Stimulated activated CD8-positive, alpha-beta memory T cell treated with anti-CD3 and anti-CD28 coated beads, Interleukin-15, amount 100 ng/mL, for 1 hour (primary cell): ENCODE results near the gene LRRC3C.

ENCODE experiments used
- DNase-seq: peaks from one replicate; pipeline ENCODE4 v3.0.0-alpha.2; 2020; ENCODE audit warnings: low read depth

LRRC3C gene

DNA sequence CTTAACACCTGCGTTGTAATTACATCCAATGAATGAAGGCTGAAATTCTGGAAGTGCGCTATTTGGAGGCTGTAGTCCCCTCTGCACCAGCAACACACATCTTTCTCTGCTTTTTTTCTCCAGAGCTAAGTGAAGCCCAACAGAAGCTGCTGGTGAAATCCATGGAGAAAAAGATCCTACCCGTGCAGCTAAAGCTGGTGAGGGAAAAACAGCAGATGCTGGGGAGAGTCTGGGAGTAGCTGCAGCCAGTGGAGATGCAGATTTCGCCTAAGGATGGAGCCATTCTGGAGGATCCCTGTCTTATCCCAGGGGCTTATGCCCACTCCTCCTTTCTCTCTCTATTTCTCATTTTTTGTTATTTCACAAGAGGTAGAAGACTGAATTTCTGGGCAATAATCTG, 48.3 kb downstream of the LRRC3C start:
- no peak for DNase-seq

DNA sequence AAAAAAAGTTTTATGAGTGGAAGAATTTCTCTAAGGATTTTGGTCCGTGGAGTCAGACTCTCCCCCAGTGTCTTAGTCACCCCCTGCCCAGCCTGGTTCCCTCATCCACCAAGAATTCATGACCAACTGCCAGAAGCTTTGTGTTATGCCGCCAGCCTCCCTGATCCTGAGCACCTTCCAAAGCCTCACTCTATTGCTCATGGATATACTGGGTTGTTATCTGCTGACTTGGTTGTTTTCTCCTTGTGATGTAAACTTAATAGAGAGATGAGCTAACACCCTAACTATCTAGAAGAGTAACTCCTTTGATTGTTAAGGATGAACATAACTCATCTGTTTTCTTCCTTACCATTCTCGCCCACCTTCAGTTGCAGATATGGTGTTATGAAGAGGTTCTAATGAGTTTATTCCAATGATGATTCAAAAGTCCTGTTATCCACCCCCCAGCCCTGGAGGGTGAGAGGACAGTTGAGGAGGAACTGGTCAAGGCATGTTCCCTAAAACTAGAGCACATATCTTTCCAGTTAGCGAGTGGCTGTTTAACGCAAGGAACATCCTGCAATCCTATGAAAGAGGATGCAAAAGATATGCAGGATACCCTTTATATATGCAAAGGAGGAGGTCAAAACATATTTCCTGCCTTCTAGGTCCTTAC, 51.6 kb downstream of the LRRC3C start:
- DNase-seq, result no peak

DNA sequence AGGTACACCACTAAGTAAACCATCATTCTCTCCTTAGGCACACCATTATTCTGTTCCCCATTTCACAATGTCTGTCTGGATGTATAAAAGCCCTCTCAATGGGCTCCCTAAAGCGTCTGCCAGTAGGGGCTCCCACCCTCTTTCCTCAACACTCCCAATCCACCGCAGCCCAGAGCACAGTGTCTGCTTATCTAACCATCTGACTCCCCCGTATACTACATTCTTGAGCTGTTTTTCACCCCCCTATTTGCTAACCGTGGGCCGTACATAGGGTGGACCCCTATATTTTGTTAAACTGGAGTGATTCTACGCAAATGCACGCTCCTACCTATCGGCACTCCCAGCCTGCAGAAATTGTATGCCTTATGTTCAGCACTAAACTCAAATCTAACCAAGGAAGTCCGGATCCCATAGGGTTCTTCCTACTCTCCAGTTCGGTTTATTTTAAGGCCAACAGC, 52.4 kb downstream of the LRRC3C start:
- no peak for DNase-seq

DNA sequence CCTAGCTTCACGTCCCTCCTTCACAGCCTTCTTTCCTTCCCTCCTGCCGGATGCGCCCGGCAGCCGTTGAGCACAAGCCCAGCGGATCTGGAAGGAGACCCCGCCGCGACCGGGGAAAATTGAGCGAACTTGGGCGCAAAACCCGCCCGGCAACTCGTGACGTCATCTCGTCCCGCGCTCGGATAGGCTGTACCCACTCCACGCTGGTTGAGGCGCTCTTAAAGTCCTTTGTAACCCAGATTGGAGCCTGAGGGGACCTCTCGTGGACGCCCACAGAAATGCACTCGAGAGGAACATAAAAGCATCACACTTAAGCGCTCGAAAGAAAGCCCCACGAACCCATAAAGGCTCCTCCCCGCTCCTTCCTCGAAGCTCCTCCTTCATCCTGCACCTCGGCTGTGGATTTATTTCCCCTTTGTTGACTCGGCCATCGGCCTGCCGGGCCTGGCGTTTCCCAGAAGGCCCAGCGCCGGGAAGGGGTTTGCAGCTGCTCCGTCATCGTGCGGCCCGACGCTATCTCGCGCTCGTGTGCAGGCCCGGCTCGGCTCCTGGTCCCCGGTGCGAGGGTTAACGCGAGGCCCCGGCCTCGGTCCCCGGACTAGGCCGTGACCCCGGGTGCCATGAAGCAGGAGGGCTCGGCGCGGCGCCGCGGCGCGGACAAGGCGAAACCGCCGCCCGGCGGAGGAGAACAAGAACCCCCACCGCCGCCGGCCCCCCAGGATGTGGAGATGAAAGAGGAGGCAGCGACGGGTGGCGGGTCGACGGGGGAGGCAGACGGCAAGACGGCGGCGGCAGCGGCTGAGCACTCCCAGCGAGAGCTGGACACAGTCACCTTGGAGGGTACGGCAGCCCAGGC, 53.0 kb downstream of the LRRC3C start, which contains the start of gene PSMD3:
Gene PSMD3 (plus strand): TSS at position 457 of the 856 bp plus-strand sequence. CDS start 164 bp downstream, at position 621.
- peak; percentile 97 for DNase-seq

DNA sequence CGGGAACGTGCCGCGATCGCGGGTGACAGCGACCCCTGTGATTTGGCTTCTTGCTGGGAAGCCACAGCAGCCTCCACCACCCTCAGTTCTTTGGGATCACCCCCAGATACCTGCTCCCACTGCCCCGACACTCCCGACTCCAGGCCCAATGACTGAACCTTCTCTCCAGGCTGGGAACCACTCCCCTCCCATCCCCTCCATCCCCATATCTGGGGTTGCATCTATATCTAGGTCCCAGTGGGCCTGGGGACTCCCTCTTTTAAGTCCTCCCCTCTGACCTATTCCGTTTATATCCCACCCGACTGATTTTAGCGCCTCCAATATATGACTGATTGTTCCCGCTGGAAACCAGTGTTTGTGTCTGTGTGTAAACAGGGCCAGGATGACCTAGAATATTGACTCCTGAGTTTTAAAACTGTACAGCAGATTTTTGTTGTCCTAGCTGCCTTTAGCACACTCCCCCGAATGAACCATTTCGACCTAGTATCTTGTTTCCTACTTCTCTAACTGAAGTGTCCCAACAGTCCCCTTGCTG, 53.7 kb downstream of the LRRC3C start:
- DNase-seq, result no peak

DNA sequence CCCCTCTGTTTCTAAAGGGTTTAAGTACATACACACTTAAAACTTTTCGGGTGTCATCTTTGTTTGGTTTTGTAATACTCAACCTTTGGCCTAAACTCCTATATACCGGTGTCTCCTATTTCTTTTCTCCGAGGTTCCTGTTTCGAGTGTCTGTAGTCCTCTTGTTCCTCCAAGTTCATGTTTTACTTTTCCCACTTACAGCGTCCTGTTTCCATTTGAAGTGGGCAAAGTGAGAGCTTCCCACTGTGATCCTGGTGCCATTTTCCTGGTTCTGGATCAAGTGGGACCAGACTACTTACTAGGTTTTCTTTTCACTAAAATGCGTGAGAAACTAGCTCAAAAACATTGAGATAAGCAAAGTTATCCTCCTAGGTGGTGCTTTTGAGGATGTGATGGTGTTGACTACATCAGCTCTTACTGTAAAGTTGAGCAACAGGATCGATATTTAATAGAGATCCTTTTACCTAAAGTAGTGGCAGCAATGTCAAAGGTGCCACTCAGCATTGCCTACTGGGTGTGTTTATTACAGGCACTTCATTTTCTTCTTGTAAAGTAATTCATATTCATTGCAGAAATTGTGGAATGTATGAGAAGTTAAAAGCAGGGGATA, 54.3 kb downstream of the LRRC3C start:
- no peak for DNase-seq

DNA sequence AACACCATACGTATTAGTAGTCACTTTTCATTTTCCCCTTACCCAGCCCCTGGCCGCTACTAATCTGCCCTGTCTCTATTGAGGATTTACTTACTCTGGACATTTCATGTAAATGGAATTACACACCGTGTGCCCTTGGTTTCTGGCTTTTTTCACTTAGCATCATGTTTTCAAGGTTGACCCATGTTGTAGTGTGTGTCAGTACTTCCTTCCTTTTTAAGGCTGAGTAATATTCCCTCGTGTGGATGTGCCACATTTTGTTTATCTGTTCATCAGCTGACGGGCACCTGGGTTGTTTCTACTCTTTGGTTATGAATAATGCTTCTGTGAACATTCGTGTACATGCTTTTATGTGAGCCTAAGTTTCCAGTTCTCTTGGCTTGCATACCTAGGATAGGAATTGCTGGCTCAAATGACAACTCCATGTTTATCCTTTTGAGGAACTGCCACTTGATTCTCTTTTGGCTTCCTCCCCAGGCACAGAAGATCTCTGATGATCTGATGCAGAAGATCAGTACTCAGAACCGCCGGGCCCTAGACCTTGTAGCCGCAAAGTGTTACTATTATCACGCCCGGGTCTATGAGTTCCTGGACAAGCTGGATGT, 60.8 kb downstream of the LRRC3C start:
- no peak for DNase-seq

DNA sequence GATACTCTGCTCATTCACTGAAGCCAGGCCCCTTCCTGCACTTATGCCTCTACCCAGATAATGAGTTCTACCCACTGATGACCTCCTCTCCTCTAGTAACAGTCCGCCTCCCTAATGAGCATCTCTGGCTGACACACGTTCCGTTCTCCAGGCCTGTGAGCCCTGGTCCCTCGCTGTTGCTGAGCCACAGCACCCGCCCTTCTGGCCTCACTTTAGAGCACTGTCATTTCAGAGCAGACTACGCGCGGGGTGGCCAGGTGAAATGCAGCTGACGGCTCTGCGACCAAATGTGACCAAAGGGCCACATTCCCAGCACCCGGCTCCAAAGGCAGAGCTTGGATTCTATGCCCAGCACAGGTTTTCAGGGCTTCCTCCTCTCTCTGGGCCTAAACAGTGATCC, 66.9 kb downstream of the LRRC3C start:
- DNase-seq, result no peak
